K562 (cell line): ENCODE measurements around the gene HBEGF. TPM values are rescaled to one million over a fixed set of nuclear protein-coding genes. Genes with fewer than 3 reads are reported as not detected.

Experiments
- ATF7 ChIP-seq: fragments of 450-650 bp; IDR thresholded peaks from 2 replicates; pipeline ENCODE4 v1.7.1; 2014; ENCODE audit warnings: mild to moderate bottlenecking, moderate library complexity
- CBX5 ChIP-seq: IDR thresholded peaks from 2 replicates; pipeline ENCODE4 v1.6.1; 2014; ENCODE audit warnings: low read depth, borderline replicate concordance
- CREB1 ChIP-seq, 2 experiments: sonication (generic) in 1 of 2; formaldehyde crosslinking in 1 of 2; IDR thresholded peaks; 2 replicates each; pipeline versions ENCODE4 v1.6.1 to v1.8.0; 2012 to 2022; ENCODE audit warnings: inconsistent platforms in 1 of 2, mild to moderate bottlenecking in 1 of 2, missing genetic modification reagents in 1 of 2, moderate library complexity in 1 of 2
- CTBP1 ChIP-seq: fragments of 450-650 bp; IDR thresholded peaks from 2 replicates; pipeline ENCODE4 v1.6.1; 2016; ENCODE audit warnings: borderline replicate concordance
- ELK3 ChIP-seq: fragments of 450-650 bp; formaldehyde crosslinking; IDR thresholded peaks from 2 replicates; pipeline ENCODE4 v1.4.0; 2020; ENCODE audit warnings: mild to moderate bottlenecking
- EP300 ChIP-seq: IDR thresholded peaks from 2 replicates; pipeline ENCODE4 v1.6.1; 2012; ENCODE audit warnings: low read length, improper control_type of control experiment
- JUND ChIP-seq, 2 experiments: IDR thresholded peaks; 2 replicates in 1 of 2; 3 replicates in 1 of 2; pipeline ENCODE4 v1.6.1; 2011; ENCODE audit warnings: borderline replicate concordance in 2 of 2, low read depth in 2 of 2, low read length in 2 of 2, improper control_type of control experiment in 1 of 2, missing biosample characterization in 1 of 2, missing genetic modification characterization in 1 of 2, missing genetic modification reagents in 1 of 2
- MECOM ChIP-seq: fragments of 250-450 bp; sonication (Bioruptor Pico); IDR thresholded peaks from 2 replicates; pipeline ENCODE4 v1.8.0; 2022; ENCODE audit warnings: inconsistent platforms
- OTX1 ChIP-seq: fragments of 450-650 bp; formaldehyde crosslinking; IDR thresholded peaks from 2 replicates; pipeline ENCODE4 v1.4.0; 2022; ENCODE audit warnings: mild to moderate bottlenecking
- PKNOX1 ChIP-seq: fragments of 450-650 bp; IDR thresholded peaks from 2 replicates; pipeline ENCODE4 v1.6.1; 2016
- RFX1 ChIP-seq: fragments of 450-650 bp; IDR thresholded peaks from 2 replicates; pipeline ENCODE4 v1.6.1; 2016; ENCODE audit warnings: mild to moderate bottlenecking, moderate library complexity
- TSHZ1 ChIP-seq: fragments of 250-450 bp; sonication (Bioruptor Pico); IDR thresholded peaks from 2 replicates; pipeline ENCODE4 v1.4.0; 2020; ENCODE audit warnings: mild to moderate bottlenecking, moderate library complexity
- ZNF75A ChIP-seq: fragments of 450-650 bp; formaldehyde crosslinking; IDR thresholded peaks from 2 replicates; pipeline ENCODE4 v1.4.0; 2020; ENCODE audit warnings: mild to moderate bottlenecking
- ZSCAN32 ChIP-seq: fragments of 450-650 bp; formaldehyde crosslinking; IDR thresholded peaks from 2 replicates; pipeline ENCODE4 v1.4.0; 2020; ENCODE audit warnings: mild to moderate bottlenecking, moderate library complexity
- polyA plus RNA-seq, 8 experiments: library from polyadenylated mRNA; depleted of rRNA in 4 of 8; stranded (reverse) in 5 of 8; unstranded in 3 of 8; fragments of >200 nt; fragmentation: Nextera tagmentation in 2 of 8; fragmentation: Illumina TruSeq in 1 of 8; extraction: Ambion mirVana in 2 of 8; extraction: Trizol in 1 of 8; gene quantifications; 2 replicates each; pipeline versions ENCODE4 v1.2.1 to v1.2.3, GENCODE V29; 2011 to 2014; ENCODE audit warnings: inconsistent platforms in 1 of 8, missing spikeins in 1 of 8
- total RNA-seq, 7 experiments: library from RNA; depleted of rRNA in 6 of 7; stranded (reverse); fragments of >200 nt in 6 of 7; fragmentation: Illumina TruSeq in 2 of 7; extraction: Trizol in 2 of 7; gene quantifications; 2 replicates each; pipeline versions ENCODE4 v1.2.1 to v1.2.3, GENCODE V29; 2011 to 2021; ENCODE audit warnings: low replicate concordance in 1 of 7
- TF ChIP-seq, protein P1 (sequence below), 3 experiments: fragments of 200-800 bp in 1 of 3; fragments of 250-450 bp in 1 of 3; fragments of 450-650 bp in 1 of 3; sonication (Bioruptor Pico) in 1 of 3; sonication (Bioruptor generic) in 1 of 3; formaldehyde crosslinking in 1 of 3; IDR thresholded peaks; 2 replicates each; pipeline versions ENCODE4 v1.6.1 to v1.8.0; 2016 to 2022; ENCODE audit warnings: mild to moderate bottlenecking in 2 of 3, missing genetic modification characterization in 2 of 3, missing compliant biosample characterization in 1 of 3, moderate library complexity in 1 of 3
- TF ChIP-seq, protein P2 (sequence below): sonication (generic); formaldehyde crosslinking; IDR thresholded peaks from 2 replicates; pipeline ENCODE4 v1.8.0; 2022; ENCODE audit warnings: mild to moderate bottlenecking, missing genetic modification reagents, borderline replicate concordance

Gene HBEGF
- total and polyA plus RNA-seq, 9 of the 15 experiments (the other 6 are each of a cell fraction or from before 2014, with no cell fraction given) = 0.11 to 1.1 (median 0.60) TPM

DNA sequence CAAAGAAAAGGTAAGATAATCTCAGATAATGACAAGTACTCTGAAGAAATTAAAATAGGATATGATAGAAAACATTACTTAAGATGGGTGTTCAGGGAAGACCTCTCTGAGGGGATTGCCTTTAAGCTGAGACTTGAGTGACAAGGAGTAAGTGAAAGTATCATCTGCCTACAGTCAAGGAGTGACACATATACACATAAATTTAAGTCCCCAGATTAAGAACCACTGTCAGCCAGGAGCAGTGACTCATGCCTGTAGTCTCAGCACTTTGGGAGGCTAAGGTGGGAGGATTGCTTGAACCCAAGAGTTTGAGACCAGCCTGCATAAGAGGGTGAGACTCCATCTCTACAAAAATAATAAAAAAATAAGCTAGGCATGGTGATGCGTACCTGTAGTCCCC lies 35.6 kb upstream of the HBEGF start (continued):
- TF ChIP-seq TSHZ1 (CRISPR knock-in tag) (no peak), RFX1 (no peak), JUND (IDR thresholded peaks at IDR 0.05; ENCODE audit: borderline replicate concordance, low read depth, low read length) (peak; percentile 73), JUND (tag; IDR thresholded peaks at IDR 0.05; ENCODE audit: borderline replicate concordance, low read depth, low read length) (peak; percentile 76; the same call in 2 of the 3 replicates), PKNOX1 (peak; percentile 92), CBX5 (no peak), MECOM (CRISPR knock-in tag) (peak; percentile 67; the same call in 1 of the 2 replicates), CTBP1 (no peak), ELK3 (CRISPR knock-in tag) (no peak), ATF7 (no peak), CREB1 (IDR thresholded peaks at IDR 0.05) (no peak), CREB1 (CRISPR knock-in tag; IDR thresholded peaks at IDR 0.05) (no peak), ZSCAN32 (CRISPR knock-in tag) (no peak), ZNF75A (CRISPR knock-in tag) (no peak), EP300 (no peak), OTX1 (CRISPR knock-in tag) (no peak)
- TF ChIP-seq, protein P1, sequence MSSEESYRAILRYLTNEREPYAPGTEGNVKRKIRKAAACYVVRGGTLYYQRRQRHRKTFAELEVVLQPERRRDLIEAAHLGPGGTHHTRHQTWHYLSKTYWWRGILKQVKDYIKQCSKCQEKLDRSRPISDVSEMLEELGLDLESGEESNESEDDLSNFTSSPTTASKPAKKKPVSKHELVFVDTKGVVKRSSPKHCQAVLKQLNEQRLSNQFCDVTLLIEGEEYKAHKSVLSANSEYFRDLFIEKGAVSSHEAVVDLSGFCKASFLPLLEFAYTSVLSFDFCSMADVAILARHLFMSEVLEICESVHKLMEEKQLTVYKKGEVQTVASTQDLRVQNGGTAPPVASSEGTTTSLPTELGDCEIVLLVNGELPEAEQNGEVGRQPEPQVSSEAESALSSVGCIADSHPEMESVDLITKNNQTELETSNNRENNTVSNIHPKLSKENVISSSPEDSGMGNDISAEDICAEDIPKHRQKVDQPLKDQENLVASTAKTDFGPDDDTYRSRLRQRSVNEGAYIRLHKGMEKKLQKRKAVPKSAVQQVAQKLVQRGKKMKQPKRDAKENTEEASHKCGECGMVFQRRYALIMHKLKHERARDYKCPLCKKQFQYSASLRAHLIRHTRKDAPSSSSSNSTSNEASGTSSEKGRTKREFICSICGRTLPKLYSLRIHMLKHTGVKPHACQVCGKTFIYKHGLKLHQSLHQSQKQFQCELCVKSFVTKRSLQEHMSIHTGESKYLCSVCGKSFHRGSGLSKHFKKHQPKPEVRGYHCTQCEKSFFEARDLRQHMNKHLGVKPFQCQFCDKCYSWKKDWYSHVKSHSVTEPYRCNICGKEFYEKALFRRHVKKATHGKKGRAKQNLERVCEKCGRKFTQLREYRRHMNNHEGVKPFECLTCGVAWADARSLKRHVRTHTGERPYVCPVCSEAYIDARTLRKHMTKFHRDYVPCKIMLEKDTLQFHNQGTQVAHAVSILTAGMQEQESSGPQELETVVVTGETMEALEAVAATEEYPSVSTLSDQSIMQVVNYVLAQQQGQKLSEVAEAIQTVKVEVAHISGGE (CRISPR knock-in tag; IDR thresholded peaks at IDR 0.05) = no peak
- TF ChIP-seq, protein P2, sequence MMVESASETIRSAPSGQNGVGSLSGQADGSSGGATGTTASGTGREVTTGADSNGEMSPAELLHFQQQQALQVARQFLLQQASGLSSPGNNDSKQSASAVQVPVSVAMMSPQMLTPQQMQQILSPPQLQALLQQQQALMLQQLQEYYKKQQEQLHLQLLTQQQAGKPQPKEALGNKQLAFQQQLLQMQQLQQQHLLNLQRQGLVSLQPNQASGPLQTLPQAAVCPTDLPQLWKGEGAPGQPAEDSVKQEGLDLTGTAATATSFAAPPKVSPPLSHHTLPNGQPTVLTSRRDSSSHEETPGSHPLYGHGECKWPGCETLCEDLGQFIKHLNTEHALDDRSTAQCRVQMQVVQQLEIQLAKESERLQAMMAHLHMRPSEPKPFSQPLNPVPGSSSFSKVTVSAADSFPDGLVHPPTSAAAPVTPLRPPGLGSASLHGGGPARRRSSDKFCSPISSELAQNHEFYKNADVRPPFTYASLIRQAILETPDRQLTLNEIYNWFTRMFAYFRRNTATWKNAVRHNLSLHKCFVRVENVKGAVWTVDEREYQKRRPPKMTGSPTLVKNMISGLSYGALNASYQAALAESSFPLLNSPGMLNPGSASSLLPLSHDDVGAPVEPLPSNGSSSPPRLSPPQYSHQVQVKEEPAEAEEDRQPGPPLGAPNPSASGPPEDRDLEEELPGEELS (CRISPR knock-in tag) = no peak
